HG03521 (cell line): ENCODE data around the gene POC1A.

Source experiments
- ATAC-seq: cut with Tn5 transposase; IDR thresholded peaks from one replicate; pipeline ENCODE4 v1.9.1; 2021; ENCODE audit warnings: mild to moderate bottlenecking, moderate library complexity; ENCODE audit not compliant: unreplicated experiment

Gene POC1A

GRCh38 chr3:52108302-52109232 lies 45.7 kb downstream of the POC1A start:
- no peak for ATAC-seq

- no peak for ATAC-seq
These were observed 47.1 kb downstream of the POC1A start for GRCh38 chr3:52106951-52107611.

GRCh38 chr3:52104684-52105640 lies 49.3 kb downstream of the POC1A start:
- ATAC-seq = no peak

DNA sequence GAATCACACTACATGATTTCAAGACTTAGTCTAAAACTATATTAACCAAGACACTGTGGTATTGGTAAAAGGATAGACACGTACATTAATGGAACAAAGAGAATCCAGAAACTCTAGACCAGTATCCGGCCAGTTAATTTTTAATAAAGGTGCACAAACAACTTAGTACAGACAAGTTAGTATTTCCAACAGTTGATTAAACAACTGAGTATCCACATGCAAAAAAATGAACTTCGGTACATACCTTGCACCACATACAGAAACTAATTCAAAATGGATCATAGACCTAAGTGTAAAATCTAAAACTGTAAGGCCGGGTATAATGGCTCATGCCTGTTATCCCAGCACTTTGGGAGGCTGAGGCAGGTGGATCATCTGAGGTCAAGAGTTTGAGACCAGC lies 51.3 kb downstream of the POC1A start:
- ATAC-seq = no peak

GRCh38 chr3:52099001-52099401 lies 55.2 kb downstream of the POC1A start:
- ATAC-seq = no peak

DNA sequence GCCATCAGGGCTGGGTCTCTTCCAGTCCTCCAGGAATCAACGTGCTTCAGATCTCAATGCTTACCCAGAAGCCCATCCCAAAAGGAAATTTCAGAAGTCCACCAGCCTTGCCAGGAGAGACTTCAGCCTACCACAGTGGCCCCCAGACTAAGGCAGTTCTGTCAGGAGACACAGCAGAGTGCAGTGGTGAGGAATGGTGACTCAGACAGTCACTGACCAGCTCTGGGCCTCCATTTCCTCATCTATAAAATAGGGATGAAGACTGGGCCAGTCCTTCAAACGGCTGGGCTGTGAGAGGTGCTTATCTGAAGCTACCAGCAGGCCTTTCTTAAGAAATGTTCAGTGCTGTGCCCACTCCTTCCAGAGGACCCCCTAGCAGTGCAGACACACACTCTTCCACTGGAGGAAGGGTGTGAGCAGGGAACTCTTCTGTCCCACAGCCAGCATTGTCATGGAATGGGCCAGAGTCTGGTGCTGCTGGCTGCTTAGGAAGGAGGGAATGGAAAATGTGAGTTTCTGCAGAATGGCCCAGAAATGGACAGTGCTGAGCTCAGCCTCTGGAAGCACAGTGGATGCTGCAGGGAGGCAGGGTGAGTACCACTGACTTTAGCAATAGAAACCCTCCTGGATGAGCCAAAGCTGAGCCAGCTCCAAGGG lies 56.2 kb downstream of the POC1A start:
- ATAC-seq = no peak

GRCh38 chr3:52095990-52096775 lies 58.0 kb downstream of the POC1A start:
- no peak for ATAC-seq

GRCh38 chr3:52094571-52095485 lies 59.4 kb downstream of the POC1A start:
- ATAC-seq = no peak

GRCh38 chr3:52093756-52094545 lies 60.3 kb downstream of the POC1A start:
- no peak for ATAC-seq

- no peak for ATAC-seq
These were observed 61.3 kb downstream of the POC1A start for GRCh38 chr3:52092891-52093290.

GRCh38 chr3:52092271-52092660 lies 62.0 kb downstream of the POC1A start:
- ATAC-seq = no peak

- no peak for ATAC-seq
These were observed 62.5 kb downstream of the POC1A start for GRCh38 chr3:52091586-52092270.

GRCh38 chr3:52090933-52091468 lies 63.2 kb downstream of the POC1A start:
- no peak for ATAC-seq

DNA sequence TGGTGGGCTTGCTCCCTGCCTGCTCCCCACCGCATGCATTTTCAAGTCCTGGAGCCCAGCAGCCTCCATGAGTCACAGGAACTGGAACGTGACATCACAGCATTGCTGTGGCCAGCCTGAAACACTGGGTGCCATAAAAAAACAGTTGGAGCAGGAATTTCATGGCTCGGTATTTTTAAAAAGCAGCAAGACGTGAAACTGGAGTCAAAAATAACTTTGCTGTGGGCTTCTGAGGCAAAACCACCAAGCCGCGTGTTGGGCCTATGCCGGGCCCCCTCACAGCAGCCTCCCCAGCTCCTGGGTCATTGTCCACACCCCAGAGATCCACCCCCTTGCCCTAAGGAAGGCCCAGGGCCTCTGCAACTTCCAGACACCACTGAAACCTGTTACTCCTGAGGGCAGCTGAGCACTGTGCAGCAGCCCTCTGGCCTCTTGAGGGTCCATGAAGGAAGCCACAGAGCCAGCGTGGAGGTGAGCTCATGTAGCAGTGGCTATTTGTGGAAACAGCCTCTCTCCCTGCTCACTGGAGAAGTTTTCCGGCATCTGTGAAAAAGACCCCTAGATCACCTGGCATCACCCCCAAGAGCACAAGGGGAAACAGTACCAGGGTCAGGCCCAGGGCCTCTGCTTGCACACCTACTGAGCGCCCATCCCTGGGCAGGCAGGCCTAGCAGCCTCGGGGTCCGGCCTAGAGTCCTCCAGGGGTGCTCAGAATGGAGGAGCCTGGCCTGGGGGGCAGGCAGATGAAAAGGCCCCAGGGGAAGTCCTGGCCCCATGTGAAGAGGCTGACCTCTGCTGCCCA lies 63.9 kb downstream of the POC1A start:
- ATAC-seq = no peak

- ATAC-seq = no peak
These were observed 64.5 kb downstream of the POC1A start for GRCh38 chr3:52089691-52090090.
